HUES48 (cell line): ENCODE data around the gene BECN2.

ENCODE experiments used
- H3K27ac ChIP-seq: one replicate; pipeline ENCODE4 v1.7.0; 2013; ENCODE audit warnings: low read depth, low read length, inconsistent platforms
- H3K27me3 ChIP-seq: 2 replicates; pipeline ENCODE4 v1.6.1; 2013; ENCODE audit warnings: mild to moderate bottlenecking, low read length; ENCODE audit not compliant: control insufficient read depth, insufficient read depth
- H3K36me3 ChIP-seq: 2 replicates; pipeline ENCODE4 v1.6.1; 2013; ENCODE audit warnings: low read length; ENCODE audit not compliant: control insufficient read depth, insufficient read depth
- H3K4me1 ChIP-seq: 2 replicates; pipeline ENCODE4 v1.6.1; 2013; ENCODE audit warnings: mild to moderate bottlenecking, low read length; ENCODE audit not compliant: control insufficient read depth, insufficient read depth
- H3K4me3 ChIP-seq: 2 replicates; pipeline ENCODE4 v1.5.1; 2013; ENCODE audit warnings: mild to moderate bottlenecking, low read depth, low read length
- H3K9ac ChIP-seq: 2 replicates; pipeline ENCODE4 v1.6.1; 2013; ENCODE audit warnings: mild to moderate bottlenecking, low read depth, low read length, moderate library complexity
- H3K9me3 ChIP-seq: 2 replicates; pipeline ENCODE4 v1.6.1; 2013; ENCODE audit warnings: low read length; ENCODE audit not compliant: control insufficient read depth, insufficient read depth

BECN2 gene

GRCh38 chr1:241957692-241958494 lies at the start of gene BECN2:
Gene BECN2 (plus strand): TSS chr1:241957767. CDS start chr1:241957767, 0 bp downstream.
- Histone ChIP-seq H3K4me1 (no peaks in the 10 kb centered on the region), H3K9ac (no peak within 1 kb of the TSS), H3K36me3 (no peaks in the 10 kb centered on the region), H3K27me3 (no peaks in the 10 kb centered on the region), H3K9me3 (no peaks in the 10 kb centered on the region), H3K27ac (no peak within 1 kb of the TSS), H3K4me3 (no peak within 1 kb of the TSS)

GRCh38 chr1:241916196-241916595 lies 41.4 kb upstream of the BECN2 start:
- H3K4me3 ChIP-seq: no peak overlapping the region
- no peaks in the 10 kb centered on the region for H3K27me3 ChIP-seq
- no peaks in the 10 kb centered on the region for H3K9me3 ChIP-seq
- no peak overlapping the region for H3K9ac ChIP-seq
- H3K27ac ChIP-seq: no peak overlapping the region
- no peaks in the 10 kb centered on the region for H3K36me3 ChIP-seq
- H3K4me1 ChIP-seq: no peaks in the 10 kb centered on the region

GRCh38 chr1:241917487-241917886 lies 40.1 kb upstream of the BECN2 start:
- no peak overlapping the region for H3K27ac ChIP-seq
- no peak overlapping the region for H3K9ac ChIP-seq

GRCh38 chr1:241918879-241919278 lies 38.7 kb upstream of the BECN2 start:
- H3K27ac ChIP-seq: no peak overlapping the region
- H3K4me3 ChIP-seq: no peak overlapping the region
- H3K36me3 ChIP-seq: no peaks in the 10 kb centered on the region
- no peaks in the 10 kb centered on the region for H3K4me1 ChIP-seq
- no peaks in the 10 kb centered on the region for H3K27me3 ChIP-seq
- no peaks in the 10 kb centered on the region for H3K9me3 ChIP-seq
- H3K9ac ChIP-seq: no peak overlapping the region

More at GRCh38 chr1:241917487-241917886, 40.1 kb upstream of the BECN2 start:
- no peak overlapping the region for H3K4me3 ChIP-seq
- H3K27me3 ChIP-seq: no peaks in the 10 kb centered on the region
- H3K9me3 ChIP-seq: no peaks in the 10 kb centered on the region
- no peaks in the 10 kb centered on the region for H3K4me1 ChIP-seq
- H3K36me3 ChIP-seq: no peaks in the 10 kb centered on the region

- H3K4me3 ChIP-seq: no peak overlapping the region
- no peaks in the 10 kb centered on the region for H3K4me1 ChIP-seq
- no peaks in the 10 kb centered on the region for H3K27me3 ChIP-seq
- H3K9ac ChIP-seq: no peak overlapping the region
- no peaks in the 10 kb centered on the region for H3K36me3 ChIP-seq
- no peak overlapping the region for H3K27ac ChIP-seq
- no peaks in the 10 kb centered on the region for H3K9me3 ChIP-seq
Measured at GRCh38 chr1:241924080-241924808, 33.3 kb upstream of the BECN2 start.

GRCh38 chr1:241926141-241926540 lies 31.4 kb upstream of the BECN2 start:
- H3K9ac ChIP-seq: no peak overlapping the region

GRCh38 chr1:241927321-241927720 lies 30.2 kb upstream of the BECN2 start:
- Histone ChIP-seq H3K27me3 (no peaks in the 10 kb centered on the region), H3K36me3 (no peaks in the 10 kb centered on the region), H3K4me1 (no peaks in the 10 kb centered on the region), H3K9ac (no peak overlapping the region), H3K27ac (no peak overlapping the region), H3K4me3 (no peak overlapping the region), H3K9me3 (no peaks in the 10 kb centered on the region)

More at GRCh38 chr1:241926141-241926540, 31.4 kb upstream of the BECN2 start:
- H3K27me3 ChIP-seq: no peaks in the 10 kb centered on the region
- no peak overlapping the region for H3K27ac ChIP-seq
- no peaks in the 10 kb centered on the region for H3K9me3 ChIP-seq
- H3K4me3 ChIP-seq: no peak overlapping the region
- H3K4me1 ChIP-seq: no peaks in the 10 kb centered on the region
- H3K36me3 ChIP-seq: no peaks in the 10 kb centered on the region

- Histone ChIP-seq H3K36me3 (no peaks in the 10 kb centered on the region), H3K9me3 (no peaks in the 10 kb centered on the region), H3K4me3 (no peak overlapping the region), H3K27ac (no peak overlapping the region), H3K9ac (no peak overlapping the region), H3K4me1 (peaks cover 4% of the 10 kb centered on the region; the same call in 1 of the 2 replicates), H3K27me3 (no peaks in the 10 kb centered on the region)
Measured at GRCh38 chr1:241932845-241933244, 24.7 kb upstream of the BECN2 start.

GRCh38 chr1:241934201-241934848 lies 23.2 kb upstream of the BECN2 start:
- no peak overlapping the region for H3K4me3 ChIP-seq

GRCh38 chr1:241934866-241935265 lies 22.7 kb upstream of the BECN2 start:
- Histone ChIP-seq H3K9ac (no peak overlapping the region), H3K4me1 (peaks cover 4% of the 10 kb centered on the region; the same call in 1 of the 2 replicates), H3K36me3 (no peaks in the 10 kb centered on the region), H3K4me3 (no peak overlapping the region), H3K9me3 (peaks cover 4% of the 10 kb centered on the region; the same call in 1 of the 2 replicates), H3K27ac (no peak overlapping the region), H3K27me3 (no peaks in the 10 kb centered on the region)

More at GRCh38 chr1:241934201-241934848, 23.2 kb upstream of the BECN2 start:
- no peaks in the 10 kb centered on the region for H3K36me3 ChIP-seq
- H3K27ac ChIP-seq: no peak overlapping the region
- H3K27me3 ChIP-seq: no peaks in the 10 kb centered on the region
- H3K4me1 ChIP-seq: peaks cover 4% of the 10 kb centered on the region; the same call in 1 of the 2 replicates
- H3K9me3 ChIP-seq: peaks cover 4% of the 10 kb centered on the region; the same call in 1 of the 2 replicates
- H3K9ac ChIP-seq: no peak overlapping the region
